Measurements from ENCODE around the gene ZDHHC14.

GRCh38 chr6:157530724-157531168 is 149.8 kb downstream of the ZDHHC14 start:
- no peak for TF ChIP-seq POLR2AphosphoS5 (IDR thresholded peaks at IDR 0.05)
- TF ChIP-seq CTCF (IDR thresholded peaks at IDR 0.05): no peak
- no peak for TF ChIP-seq POLR2A (IDR thresholded peaks at IDR 0.05)
